Epidermal melanocyte (primary cell): ENCODE measurements around the gene AZU1.

Source experiments
- DNase-seq: peaks from one replicate; pipeline ENCODE4 v3.0.0; 2011; ENCODE audit warnings: low spot score; ENCODE audit not compliant: insufficient read length

AZU1 gene

GRCh38 chr19:827710-828321, at the start of gene AZU1:
Gene AZU1, plus strand, starts transcription at chr19:827837. Its CDS starts 10 bp downstream, at chr19:827847.
- DNase-seq, result no peak

GRCh38 chr19:778910-779653, 48.6 kb upstream of the AZU1 start:
- DNase-seq, result no peak

- DNase-seq, result no peak
These were observed 46.7 kb upstream of the AZU1 start for GRCh38 chr19:780935-781334.

- DNase-seq, result no peak
These were observed 45.8 kb upstream of the AZU1 start for GRCh38 chr19:781800-782184.

- DNase-seq, result no peak
These were observed 45.3 kb upstream of the AZU1 start for GRCh38 chr19:782185-782877.

GRCh38 chr19:782878-783668, 44.6 kb upstream of the AZU1 start:
- DNase-seq, result no peak

- DNase-seq, result no peak
These were observed 43.1 kb upstream of the AZU1 start for GRCh38 chr19:784541-784940.

- DNase-seq, result no peak
These were observed 40.1 kb upstream of the AZU1 start for GRCh38 chr19:787536-787935.

- DNase-seq, result no peak
These were observed 39.0 kb upstream of the AZU1 start for GRCh38 chr19:788686-788982.

GRCh38 chr19:788983-789700, 38.5 kb upstream of the AZU1 start:
- DNase-seq, result no peak

- no peak for DNase-seq
These were observed 38.0 kb upstream of the AZU1 start for GRCh38 chr19:789701-790060.

- DNase-seq, result no peak
These were observed 36.5 kb upstream of the AZU1 start for GRCh38 chr19:791007-791566.

GRCh38 chr19:791567-792305, 35.9 kb upstream of the AZU1 start:
- DNase-seq, result no peak

- no peak for DNase-seq
These were observed 35.2 kb upstream of the AZU1 start for GRCh38 chr19:792306-792885.

GRCh38 chr19:793806-794205, 33.8 kb upstream of the AZU1 start:
- DNase-seq, result no peak

GRCh38 chr19:795073-795611, 32.5 kb upstream of the AZU1 start:
- DNase-seq, result no peak

GRCh38 chr19:795691-796581, 31.7 kb upstream of the AZU1 start:
- DNase-seq, result no peak

- peak; percentile 96 for DNase-seq
These were observed 30.7 kb upstream of the AZU1 start, which contains the start of gene PTBP1 for GRCh38 chr19:796692-797527. Gene PTBP1, plus strand, starts transcription at chr19:797452. Its CDS starts 46 bp downstream, at chr19:797498.
